Measurements from ENCODE around the gene MGAT5.

The MGAT5 gene

DNA sequence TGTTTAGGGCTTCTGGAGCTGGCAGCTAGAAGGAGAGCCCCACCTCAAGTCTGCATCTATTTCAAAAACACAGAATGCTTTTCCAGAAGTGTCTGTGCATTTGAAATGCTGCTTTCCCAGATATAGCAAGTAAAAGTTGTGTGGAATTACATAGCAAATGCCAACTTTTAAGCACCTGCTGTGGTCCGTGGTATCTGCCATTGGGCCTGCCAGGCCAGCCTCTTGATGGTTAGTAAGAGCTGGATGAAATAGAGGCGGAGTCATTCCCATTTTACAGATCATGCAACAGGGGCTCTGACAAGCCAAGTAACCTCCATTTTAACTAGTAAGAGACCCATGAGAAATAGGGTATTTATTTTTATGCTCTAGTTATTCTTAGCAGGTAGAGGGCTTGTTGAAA, 61.6 kb downstream of the MGAT5 start:
- no peak for DNase-seq
- intact Hi-C loops (cut with DNase I), result no loop called here

DNA sequence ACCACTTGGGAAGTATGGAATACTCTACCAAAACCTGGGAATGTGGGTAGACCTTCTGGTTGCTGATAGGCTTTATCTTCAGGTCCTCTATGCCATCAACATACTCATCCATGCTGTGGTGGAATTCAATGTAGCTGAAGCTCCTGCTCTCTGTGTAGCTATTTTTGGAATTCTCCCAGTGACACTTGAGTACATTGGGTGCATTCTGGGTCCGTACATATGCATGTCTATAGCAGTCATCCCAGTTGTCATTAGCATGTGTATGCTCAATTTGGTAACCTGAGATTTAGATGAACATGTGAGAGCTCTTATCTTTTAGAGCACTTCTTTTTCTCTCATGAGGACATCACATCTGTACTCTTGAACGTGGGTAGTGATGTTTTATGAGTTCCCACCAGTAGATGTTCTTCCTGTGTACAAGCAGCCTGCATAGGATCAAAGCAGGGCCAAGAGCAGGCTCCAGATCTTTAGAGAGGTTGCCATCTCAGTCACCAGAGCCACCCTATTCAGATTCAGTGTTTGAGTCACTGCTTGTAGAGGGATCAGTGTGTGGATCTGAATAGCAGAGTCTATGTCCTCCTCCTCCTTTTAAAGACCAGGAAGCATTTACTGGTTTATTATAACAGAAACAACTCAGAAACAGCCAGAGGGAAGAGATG, 65.9 kb downstream of the MGAT5 start:
- DNase-seq, result no peak
- intact Hi-C loops (cut with DNase I), result no loop called here

DNA sequence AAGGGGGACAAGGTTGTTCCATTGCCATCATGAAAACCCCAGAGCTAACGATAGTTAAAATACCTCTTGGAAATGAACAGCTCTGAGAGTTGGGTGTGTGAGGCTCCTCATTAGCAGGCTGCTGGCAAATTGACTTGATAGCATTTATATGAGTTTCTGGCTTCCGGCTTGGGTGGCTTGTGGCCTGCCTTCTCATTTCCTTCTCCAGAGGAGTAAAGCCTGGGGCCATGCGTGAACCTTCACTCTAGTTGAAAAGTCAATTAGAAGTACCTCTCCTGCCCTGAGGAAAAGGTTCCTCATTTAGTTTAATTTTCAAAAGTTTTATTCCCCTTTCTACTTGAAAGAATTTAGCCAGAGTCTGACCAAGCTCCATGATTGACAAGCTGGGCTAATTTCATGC, 67.1 kb downstream of the MGAT5 start:
- no peak for DNase-seq
- intact Hi-C loops (cut with DNase I), result no loop called here

DNA sequence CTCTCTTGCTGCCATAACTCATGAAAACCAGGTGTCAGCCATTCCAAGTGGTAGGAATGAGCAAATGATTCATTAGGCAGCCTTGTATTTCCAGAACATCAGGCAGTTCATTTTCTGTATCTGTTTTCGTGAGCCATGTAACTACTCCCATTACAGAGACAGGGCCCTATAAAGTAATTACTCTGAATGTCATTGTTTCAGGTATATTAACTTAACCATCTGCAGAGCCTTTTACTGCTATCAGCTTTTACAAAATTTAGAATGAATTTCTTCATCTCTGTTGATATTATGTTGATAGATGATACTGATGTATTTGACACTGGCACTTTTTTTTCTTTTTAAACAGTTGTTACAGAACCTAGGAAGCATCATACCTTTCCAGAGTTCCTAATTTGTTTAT, 69.9 kb downstream of the MGAT5 start:
- intact Hi-C loops (cut with DNase I), result no loop called here
- DNase-seq, result no peak

DNA sequence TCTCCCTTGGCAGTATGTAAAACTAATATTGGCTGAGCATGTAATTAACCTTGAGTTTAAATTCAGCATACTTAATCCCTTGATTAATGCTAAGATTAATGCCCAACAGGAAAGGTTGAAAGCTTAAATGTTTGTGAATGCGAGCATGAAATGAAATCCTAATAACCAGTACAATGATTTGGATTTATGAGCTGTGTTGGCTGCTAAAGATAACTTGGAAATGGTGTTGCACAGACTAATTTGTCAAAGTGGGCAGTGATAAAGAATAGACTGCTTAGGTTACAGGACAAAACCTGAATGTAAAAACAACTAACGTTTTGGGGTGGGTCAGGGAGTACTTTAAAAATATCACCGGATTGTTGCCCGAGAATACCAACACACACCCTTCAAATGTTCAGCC, 70.6 kb downstream of the MGAT5 start:
- intact Hi-C loops (cut with DNase I), result no loop called here
- no peak for DNase-seq

DNA sequence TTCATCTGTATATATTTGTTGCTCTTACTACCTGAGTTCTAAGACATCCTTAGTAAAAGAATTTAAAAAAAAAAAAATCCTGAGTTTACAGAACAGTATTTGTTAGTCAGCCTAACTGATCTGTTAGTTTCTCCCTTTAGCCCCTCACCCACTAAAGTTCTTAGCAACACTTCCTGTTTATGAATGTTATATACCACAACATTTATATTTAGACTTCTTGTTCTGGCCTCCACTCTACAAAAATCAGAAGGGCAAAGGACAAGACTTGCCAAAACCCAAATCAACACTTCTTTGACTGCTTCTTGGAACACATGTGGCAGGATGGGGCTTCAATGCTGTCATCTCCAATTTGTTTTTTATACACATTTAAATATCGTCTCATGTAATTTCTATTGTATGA, 71.1 kb downstream of the MGAT5 start:
- intact Hi-C loops (cut with DNase I), result no loop called here
- DNase-seq, result no peak

DNA sequence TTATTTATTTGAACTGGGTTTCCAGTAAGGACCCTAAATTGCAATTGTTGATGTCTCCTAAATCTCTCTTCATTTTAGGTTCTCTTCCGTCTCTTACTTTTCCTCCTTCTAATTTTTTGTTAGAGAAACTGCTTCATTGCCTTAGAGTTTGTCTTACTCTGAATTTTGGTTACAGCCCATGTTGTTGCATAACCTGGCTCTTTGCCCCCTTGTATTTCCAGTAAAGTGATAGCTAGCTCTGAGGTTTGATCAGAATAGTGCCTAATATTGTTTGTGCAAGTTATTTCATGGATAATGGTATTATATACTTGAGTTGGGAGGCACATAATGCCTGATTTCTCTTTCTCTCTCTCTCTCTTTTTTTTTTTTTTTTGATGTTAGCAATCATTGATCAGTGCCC, 71.8 kb downstream of the MGAT5 start:
- intact Hi-C loops (cut with DNase I), result no loop called here
- DNase-seq, result no peak

DNA sequence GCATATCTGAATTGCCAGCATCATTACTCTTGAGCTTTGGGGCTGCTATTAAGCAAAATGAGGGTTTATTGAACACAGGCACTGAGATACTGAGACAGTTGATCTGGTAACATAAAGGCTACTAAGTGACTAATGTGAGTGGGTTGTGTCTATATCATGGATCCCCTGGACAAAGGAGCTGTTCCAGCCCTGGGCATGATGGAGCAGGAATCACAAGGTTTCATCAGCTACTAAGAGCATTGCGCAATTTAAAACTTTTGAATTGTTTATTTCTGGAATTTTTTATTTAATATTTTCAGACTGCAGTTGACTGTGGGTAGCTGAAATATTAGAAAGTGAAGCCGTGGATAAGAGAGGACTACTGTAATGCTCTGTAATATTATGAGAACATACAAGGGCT, 73.5 kb downstream of the MGAT5 start:
- intact Hi-C loops (cut with DNase I), result no loop called here
- no peak for DNase-seq

DNA sequence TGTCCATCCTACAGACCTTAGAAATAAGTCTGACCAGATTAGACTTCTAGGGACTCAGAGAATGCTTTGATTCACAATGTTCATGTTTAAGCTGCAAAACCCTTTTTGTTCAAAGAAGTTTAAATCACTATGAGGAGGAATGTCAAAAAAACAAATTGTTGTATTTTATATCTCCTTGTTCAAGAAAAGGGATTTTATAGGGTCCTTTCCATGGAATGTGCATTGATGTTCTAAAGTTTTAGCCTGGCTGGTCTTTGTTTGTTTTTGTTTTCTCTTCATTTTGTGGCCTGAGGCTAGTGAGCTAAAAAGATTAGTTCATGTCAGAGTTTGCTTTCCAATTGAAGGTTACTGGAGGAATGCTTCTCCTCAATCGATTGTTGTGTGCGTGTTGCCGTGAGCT, 77.2 kb downstream of the MGAT5 start:
- no peak for DNase-seq
- intact Hi-C loops (cut with DNase I), result no loop called here

DNA sequence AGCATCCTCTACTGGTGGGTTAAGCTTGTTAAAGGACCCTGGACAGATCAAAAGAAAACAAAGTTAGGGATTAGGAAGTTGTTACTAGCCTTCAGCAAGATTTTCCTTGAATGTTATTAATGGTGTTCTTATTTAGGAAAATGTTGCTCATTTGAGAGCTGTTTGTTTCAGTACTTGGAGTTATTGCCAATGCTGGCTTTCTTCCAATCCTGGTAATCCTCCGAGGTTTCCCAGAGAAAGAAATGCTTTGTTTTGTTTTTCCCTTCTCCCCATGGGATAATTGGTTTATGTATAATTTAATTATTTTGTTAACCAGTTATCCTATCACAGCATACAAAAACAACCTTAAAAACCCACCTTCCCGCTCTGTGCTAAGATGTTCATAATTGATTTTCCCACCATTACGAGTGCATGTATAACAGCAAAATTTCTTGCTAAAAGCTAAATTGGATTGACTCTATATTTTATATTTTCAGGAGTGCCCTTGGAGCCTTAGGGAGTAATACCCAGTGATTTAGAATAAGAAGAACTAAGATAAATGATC, 79.8 kb downstream of the MGAT5 start:
- DNase-seq, result peak in 8 of 42 donors; percentile 29 to 68 (median 43)
- intact Hi-C loops (cut with DNase I), result no loop called here

DNA sequence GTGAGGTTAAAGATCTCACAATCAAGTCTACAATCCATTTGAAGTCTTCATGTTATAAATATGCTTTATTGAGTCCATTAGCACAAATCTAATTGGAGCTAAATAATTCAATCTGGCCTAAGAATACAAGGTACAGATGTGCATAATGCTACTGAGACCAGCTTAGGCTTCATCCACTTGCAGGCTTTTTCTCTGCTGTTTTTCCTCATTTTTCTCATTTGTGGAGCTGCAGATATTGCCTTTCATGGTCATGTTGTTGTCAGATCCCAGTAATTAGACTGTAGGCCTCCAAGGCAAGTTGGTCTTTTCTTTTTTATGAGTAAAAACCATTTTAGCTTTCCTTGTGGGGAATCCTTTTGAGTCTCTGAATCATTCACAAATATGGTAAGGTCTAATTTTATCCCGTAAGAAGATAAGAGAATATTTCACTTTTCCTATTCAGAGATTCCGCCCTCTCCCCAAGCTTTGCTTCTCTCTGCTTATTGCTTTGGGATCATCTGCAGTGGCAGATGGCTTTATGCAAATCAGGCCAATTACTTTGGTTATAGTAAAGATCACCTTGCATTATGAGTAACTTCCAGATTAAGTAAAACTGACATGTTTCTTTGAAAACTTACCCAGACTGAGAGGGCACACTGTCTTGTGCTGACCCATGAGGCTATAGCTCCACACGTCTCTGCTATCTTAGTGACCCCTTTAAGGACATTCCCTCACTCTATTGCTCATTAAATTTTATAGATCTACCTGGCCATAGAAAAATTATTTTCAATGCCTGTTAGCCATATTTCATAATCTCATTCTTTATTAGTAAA, 80.9 kb downstream of the MGAT5 start:
- no peak for DNase-seq
- intact Hi-C loops (cut with DNase I), result no loop called here

DNA sequence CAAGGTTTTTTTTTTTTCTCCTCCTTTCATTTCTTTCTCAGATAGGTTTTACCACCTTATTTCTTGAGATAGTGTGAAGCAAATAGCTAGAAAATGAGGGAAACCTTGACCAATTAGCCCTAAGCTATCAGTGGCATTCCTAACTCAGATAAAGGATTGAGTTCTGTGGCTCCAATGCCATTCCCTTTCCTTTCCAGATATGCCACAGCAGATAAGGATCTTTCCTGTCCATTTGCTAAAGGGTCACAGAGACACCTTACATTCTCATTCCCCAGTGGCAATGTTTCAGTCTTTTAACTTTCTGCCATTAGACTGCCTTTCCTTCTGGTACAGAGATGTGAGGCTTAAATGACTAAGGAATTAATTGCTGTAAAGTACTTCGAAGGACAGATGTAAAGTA, 81.7 kb downstream of the MGAT5 start:
- no peak for DNase-seq
- intact Hi-C loops (cut with DNase I), result no loop called here

DNA sequence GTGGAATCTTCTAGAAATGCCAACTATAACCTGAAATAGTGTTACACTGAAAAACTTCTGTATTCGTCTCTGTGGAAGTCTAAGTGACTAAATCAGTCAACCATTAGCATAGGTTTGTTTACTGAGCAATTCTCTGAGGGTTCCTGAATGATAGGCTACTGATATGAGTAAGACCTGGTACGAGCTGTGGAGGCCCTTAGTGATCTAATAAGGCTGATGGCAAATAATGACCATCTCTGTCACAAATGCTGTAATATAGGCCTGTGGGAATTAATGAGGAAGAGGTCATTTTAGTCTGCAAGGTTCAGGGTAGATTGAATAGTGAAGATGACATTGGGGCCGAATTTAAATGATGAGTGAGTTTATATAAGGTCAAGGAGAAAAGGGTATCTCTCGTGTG, 82.5 kb downstream of the MGAT5 start:
- DNase-seq, result no peak
- intact Hi-C loops (cut with DNase I), result no loop called here

DNA sequence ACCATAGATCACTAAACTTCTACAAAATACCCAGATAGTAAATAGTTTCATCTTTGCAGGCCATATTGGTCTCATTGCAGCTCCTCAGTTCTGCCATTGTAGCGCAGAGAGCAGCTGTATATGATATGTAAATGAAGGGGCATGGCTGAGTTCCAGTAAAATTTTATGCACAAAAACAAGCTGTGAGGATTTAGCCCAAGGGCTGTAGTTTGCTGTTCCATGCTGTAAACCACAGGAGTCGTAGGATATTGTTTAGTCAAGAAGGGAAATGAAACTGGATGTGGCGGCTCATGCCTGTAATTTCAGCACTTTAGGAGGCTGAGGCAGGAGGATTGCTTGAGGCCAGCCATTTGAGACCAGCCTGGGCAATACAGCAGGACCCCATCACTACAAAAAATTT, 83.0 kb downstream of the MGAT5 start:
- no peak for DNase-seq
- intact Hi-C loops (cut with DNase I), result no loop called here

DNA sequence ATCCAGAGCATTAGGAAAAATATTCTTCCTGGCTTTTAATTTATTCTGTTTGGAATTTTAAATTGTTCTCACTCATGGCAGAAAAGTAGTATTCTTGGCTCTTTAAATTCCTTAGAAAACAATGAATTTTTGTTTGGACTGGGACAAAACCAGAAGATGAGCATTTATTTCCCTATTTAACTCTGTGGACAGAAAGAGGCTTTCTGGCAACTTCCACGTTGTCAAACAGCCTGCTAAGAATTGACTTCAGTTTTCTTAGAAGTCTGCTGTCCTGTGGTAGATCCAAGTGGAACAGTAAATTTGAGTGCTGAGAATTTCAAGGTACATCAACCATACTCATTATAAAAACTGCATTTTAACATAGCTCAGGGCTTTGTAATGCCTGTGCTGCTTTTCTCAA, 83.8 kb downstream of the MGAT5 start:
- intact Hi-C loops (cut with DNase I), result no loop called here
- DNase-seq, result peak in 1 of 42 donors; percentile 19

DNA sequence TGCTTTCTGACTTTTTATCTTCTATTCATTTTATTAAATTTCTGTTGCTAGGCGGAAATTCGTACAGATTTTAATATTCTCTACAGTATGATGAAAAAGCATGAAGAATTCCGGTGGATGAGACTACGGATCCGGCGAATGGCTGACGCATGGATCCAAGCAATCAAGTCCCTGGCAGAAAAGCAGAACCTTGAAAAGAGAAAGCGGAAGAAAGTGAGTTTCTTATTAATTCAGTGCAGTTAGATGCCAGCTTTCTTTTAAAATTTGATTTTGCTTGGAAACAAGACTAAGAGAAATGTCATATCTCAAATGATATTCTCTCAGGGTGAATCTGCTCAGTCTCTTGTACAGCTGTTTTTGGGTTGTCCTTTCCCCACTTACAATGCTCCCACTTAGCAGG, 84.3 kb downstream of the MGAT5 start:
- intact Hi-C loops (cut with DNase I), result no loop called here
- peak in 1 of 42 donors; percentile 39 for DNase-seq

DNA sequence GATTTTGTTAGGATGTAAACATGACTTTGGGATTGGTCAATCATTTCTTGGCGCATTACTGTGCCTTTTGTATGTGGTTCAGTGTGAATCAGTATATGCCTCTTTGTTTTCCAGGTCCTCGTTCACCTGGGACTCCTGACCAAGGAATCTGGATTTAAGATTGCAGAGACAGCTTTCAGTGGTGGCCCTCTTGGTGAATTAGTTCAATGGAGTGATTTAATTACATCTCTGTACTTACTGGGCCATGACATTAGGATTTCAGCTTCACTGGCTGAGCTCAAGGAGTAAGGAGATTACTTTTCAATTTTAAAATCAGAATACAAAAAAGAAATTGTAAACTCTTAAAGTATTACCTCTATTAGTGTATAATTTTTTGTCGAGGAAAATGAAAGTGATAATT, 87.6 kb downstream of the MGAT5 start:
- intact Hi-C loops (cut with DNase I), result no loop called here
- no peak for DNase-seq

DNA sequence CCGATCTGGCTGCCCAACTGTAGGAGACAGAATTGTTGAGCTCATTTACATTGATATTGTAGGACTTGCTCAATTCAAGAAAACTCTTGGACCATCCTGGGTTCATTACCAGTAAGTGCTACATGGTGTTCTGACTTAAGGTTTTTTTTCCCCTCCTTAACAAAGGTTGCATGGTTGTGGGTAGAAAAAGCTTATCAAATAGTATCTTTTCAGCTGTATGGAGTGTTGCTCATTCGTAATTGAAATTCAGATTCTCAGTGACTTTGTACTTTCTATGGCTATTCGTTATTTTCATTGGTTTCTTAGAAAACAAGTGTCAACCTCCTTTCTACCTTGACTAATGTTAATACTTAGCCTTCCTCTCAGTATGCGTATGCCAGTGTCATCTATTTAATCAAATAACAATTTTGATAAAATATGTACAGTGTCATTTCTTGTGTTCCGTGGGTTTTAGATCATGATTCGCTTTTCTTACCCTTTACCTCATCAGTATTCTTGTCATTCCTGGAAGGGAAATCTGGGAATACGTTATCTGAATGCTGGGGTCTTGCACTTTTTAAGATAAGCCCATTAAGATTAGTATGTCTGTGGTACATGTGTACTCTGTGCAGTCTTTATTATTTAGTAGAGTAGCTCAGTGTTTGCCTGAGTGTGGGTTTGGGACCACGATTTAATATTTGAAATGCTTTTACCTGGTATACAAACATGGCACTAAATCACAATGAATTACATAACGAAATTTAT, 91.3 kb downstream of the MGAT5 start:
- intact Hi-C loops (cut with DNase I), result no loop called here

DNA sequence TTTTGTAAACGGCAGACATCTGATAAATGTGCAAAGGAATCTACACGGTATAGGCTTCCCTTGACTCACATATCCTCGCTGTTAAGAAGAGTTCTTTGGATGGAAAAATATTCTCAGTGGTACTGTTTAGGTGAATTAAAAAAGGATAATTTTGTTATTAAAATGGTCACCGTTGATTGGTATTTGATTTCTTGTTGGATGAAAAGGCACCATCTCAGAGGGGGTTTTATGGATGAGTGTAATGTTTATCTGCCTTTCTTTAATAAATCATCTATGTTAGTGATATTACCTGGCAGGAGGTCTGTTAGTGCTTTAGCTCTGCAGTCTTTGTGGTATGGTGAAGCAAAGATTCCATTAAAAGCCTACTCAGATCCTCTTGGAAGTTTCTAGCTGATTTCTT, 92.3 kb downstream of the MGAT5 start:
- no peak for DNase-seq
- intact Hi-C loops (cut with DNase I), result no loop called here

More for the DNA sequence above, 91.3 kb downstream of the MGAT5 start:
- DNase-seq, result no peak

DNA sequence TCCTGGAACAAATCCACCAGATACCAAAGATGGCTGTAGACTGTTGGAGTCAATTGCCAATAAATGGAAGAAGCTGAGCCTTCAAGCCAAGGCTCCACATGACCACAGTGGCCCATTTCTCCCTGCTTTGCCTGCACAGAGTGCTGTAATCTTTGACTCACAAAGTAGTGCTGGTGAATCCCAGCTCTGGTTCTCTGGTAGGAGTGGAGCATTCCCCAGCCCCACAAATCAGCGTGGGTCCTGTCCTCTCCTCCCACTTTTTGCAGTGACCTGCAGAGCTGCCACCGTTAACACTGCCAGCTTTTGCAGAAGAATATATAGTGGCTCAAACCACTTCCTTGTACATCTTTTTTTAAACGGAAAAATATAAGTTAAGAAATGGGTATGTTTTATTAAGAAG, 93.9 kb downstream of the MGAT5 start:
- DNase-seq, result no peak
- intact Hi-C loops (cut with DNase I), result no loop called here
